ENCODE data around the gene PLEKHA6. TPM values are rescaled to one million over a fixed set of nuclear protein-coding genes. Genes with fewer than 3 reads are reported as not detected.

PLEKHA6 gene
- total RNA-seq, 2 experiments from 2014 or later = 0.23 to 0.25 TPM

DNA sequence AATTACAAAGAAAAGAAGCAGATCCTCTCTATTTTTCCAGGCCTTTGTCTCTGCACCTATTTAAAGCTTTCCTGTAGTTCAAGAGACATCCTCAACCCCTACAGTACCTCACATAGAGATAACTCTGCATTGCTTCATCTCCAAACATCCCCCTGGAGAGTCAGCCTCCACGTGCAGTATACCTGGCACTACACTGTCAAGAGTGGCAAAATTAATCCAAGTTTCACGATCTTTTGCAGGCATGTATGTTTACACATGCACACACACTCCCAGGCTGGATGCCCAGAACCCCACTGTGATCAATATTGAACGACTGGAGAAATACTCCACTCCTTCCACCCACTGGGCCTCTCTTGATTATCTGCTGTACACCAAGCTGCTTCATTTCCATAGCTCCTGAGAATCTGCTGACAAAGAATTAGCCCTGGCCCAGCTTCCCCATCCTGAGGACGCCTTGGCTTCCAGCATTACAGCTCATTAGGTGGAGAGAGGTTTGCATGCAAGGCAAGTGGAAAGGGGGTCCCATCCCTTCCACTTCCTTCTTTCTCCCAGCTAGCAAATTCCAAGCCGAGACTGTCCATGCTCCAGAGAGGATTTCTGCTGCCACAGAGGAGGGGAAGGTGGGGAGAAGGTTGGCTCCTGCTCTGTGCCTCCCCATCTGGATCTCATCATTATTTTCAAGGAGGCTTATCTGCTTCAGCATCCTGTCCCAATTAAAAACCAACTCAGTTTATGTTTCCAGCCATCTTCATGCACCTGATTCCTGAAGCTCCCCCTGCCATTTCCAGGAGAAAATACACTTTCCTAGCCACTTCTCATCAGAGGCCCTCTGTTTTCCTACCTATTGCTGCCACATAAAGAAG, 79.4 kb downstream of the PLEKHA6 start:
- CTCF ChIA-PET = interaction anchor here (0.6 kb wide), 1 partner anchor 119 kb away, joined by 4 read pairs; no protein-coding TSS in a partner anchor
- POLR2A ChIA-PET = no interaction called here

DNA sequence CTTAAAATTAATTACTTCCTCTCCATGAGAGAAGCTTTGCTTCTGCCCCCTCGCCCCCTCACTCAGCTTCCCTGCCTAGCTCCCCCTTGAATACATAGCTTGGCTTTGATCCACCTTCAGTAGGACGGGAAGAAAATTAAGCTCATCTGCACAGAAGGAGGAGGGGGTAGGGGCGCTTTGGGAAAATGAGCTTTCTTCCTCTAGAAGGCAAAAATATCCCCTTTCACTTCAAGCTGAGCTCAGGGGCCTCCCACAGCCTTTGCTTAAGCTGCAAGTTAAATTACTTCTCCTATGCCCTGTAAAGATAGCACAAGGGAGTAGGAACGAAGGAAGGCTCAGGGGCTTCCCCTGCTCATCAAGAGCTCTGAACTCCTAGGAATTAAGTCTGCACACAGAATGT, 80.8 kb downstream of the PLEKHA6 start:
- POLR2A ChIA-PET = no interaction called here
- CTCF ChIA-PET = no interaction called here

DNA sequence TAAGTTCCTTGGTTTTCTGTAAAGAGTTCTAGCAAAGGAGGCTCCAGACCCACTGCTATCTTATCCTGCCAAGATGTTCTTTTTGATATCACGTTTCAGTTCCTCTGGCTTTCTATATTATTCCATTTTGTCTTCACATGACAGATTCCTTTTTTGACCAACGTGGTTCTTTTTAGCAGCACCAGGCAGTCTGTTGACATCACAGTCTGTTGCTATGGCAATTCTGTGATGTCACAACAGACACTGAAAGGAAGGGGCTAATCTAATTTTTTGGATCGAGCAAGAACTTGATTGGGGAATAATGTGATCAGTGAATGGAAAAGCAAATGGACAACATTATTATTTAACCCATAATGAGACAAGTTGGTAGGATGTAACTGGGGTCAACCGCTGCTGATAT, 81.5 kb downstream of the PLEKHA6 start:
- ChIA-PET POLR2A (no interaction called here), CTCF (no interaction called here)

DNA sequence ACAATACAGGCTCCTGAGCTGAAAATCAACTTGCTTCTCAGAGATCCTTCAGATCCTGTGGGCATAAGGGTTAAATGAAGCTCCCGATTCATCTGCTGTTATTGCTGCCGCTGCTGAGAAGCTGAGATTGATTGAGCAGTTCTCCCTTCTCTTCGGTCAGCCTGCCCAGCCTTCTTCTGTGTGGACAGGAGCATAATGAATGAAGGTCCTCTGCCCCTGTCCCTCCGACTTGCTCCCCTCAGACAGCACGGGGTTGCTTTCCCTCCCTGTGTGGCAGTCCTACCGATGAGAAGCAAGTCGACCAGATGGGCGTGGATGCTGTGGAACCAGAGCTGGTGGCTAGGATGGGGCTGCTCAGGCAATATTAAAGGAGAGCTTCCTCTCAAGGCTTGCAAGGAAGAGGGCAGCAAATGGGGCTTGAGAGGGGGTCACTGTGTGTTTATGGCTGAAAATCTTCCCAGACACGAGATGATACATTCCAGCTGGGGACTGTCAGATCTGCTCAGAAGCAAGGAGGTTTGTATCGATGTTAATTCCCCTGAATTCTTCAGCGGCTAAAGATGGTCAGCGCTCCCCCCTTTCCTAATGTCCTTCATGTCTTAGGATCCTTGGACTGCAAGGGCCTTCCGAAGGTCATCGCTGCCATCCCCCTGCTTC, 82.0 kb downstream of the PLEKHA6 start:
- CTCF ChIA-PET = no interaction called here

DNA sequence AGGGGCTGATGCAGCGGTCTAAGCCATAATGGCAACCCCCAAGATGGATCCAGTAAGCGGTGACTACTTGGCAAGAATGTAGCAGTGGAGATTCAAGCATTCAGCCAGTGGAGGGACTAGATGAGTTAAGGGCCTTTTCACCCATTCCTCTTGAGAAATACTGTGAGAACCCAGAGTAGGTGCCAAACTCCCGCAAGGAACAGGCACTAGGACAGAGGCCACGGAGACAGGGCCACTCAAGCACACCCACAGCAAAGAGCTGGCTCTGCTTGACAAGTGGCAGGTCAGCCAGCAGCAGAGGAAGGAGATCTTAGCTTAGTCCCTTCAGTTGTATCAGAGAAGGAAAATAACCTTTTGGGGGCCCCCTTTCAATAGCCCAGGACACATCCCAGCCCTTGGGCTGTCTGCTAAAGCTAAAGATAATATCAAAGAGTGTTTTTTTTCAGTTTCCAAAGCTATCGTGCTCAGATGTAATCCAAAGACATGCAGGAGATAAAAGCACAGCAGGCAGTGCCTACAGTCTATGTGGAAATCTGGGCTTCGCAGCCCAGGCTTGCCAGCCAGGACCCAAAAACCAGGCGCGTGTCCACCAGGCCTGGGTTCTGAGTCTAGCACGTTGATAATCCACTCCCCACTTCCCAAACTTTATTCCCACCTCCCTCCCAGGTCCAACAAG, 83.9 kb downstream of the PLEKHA6 start:
- ChIA-PET POLR2A (no interaction called here), CTCF (no interaction called here)

More for the DNA sequence above, 82.0 kb downstream of the PLEKHA6 start:
- POLR2A ChIA-PET = no interaction called here

DNA sequence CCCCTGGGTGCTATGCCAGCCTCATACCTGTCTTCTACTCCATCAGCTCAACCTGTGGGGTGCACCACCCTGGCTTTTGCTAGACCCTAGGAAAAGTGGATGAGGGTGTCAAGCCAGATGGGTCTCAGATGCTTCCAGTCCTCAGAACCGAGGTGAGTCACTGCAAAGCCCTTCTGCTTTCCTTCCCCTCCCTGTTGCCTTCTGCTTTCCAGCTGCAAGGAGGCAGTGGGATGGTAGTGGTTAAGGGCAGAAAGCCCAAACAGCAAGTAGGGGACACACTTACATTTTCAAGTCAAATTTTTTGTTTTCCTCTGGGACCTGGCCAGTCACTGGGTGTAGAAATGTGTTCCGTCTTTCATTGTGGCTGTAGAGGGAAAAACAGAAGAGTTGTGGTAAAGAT, 85.3 kb downstream of the PLEKHA6 start:
- ChIA-PET POLR2A (no interaction called here), CTCF (no interaction called here)

DNA sequence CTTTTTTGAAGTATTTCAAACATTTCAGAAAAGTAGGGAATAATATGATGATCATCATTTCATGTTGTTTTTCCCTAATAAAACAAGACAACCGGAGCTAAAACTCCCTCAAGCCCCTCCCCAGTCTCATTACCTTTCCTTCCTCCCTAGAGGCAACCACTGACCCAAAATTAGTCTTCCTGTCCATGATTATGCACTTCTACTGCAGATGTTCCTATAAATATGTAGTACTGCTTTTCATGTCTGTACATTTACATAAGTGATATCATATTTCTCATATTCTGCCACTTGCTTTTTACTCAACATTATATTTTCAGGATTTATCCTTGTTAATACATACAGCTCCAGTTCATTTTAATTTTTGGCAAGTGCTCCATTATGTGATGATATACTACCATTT, 87.2 kb downstream of the PLEKHA6 start:
- ChIA-PET CTCF (interaction anchor here (0.7 kb wide), 1 partner anchor 90 kb away, joined by 3 read pairs; no protein-coding TSS in a partner anchor), POLR2A (no interaction called here)

DNA sequence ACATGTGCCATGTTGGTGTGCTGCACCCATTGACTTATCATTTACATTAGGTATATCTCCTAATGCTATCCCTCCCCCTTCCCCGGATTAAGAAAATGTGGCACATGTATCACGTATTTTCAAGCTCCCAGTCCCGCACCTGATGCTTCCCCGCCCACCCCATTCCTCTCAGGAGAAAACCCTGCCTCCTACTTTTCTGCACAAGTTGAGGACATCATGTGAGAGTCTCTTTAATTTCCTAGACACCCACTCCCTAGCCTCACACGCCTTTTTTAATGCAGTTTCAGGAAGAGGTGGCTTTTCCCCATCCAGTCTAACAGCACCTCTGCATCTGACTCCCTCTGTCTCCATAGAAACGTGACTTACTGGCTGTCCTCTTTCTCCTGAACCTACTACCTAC, 87.8 kb downstream of the PLEKHA6 start:
- POLR2A ChIA-PET = no interaction called here

DNA sequence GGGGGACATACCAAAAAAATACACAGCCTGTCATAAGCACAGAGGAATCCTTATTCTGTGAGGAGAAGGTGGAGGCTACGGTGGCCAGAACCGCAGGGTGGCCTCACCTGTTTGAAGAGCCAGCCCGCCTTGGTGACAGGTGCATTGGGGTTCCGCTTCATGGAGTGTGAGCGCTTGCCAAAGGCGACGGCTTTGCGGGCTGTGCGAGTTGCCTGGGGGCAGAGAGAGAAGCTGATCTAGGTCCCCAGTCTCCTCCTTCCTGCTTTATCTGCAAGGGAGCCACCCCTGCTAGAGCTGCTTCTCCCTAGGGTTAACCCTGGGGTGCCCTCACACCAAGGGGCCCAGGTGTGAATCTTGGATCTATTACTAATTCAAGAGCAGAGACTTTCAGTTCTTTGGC, 91.6 kb downstream of the PLEKHA6 start:
- POLR2A ChIA-PET = no interaction called here
- CTCF ChIA-PET = interaction anchor here (0.6 kb wide), 1 partner anchor 10 kb away, joined by 3 read pairs; no protein-coding TSS in a partner anchor

More for the DNA sequence above, 87.8 kb downstream of the PLEKHA6 start:
- CTCF ChIA-PET = no interaction called here

DNA sequence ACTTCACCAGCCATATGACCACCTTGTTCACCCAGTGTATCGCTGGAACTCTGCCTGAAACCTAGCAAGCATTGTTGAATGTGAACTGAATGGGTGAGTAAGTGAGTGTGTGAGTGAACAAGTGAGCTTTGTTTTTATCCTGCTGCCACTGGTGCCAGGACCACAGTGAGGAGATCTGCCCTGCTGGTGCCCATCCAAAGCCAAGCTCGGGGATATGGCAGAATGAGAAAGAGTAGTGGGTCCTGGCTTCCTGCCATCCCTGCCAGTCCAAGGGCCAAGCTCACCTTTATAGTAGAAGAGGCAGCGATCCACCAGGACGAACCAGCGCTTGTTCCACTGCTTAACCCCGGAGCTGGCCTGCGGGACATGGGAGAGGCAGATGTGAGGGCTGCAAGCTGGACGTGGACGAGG, 92.5 kb downstream of the PLEKHA6 start:
- POLR2A ChIA-PET = no interaction called here

DNA sequence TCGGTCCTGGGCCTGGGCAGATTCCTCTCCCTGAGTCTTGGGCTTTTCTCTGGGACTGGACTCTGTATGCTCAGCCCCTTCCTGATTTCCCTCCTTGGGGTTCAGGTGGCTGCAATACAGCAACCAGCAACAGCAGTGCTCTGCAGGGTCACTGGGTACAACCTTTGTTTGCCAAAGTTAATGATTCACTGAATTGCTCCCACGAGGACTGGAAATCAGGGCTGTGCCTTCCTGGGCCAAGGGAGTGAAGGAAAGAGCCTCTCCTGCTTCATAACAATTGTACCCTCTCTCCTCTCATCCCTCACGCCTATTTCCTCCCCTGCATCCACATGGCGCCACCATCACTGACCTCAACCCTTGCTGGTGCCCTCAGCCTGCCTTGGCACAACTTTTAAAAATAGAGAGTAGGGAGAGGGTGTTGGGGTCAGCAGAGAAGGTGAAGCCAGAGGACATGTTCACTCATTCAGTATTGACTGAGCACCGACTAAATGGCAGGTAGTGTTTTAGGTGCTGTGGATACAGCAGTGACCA, 93.2 kb downstream of the PLEKHA6 start:
- CTCF ChIA-PET = interaction anchor here (0.7 to 1.2 kb wide), 2 partner anchors 8 to 9 kb away, joined by 3 read pairs; no protein-coding TSS in a partner anchor
- POLR2A ChIA-PET = no interaction called here

More for the DNA sequence above, 92.5 kb downstream of the PLEKHA6 start:
- CTCF ChIA-PET = interaction anchor here (0.7 to 1.2 kb wide), 2 partner anchors 8 to 10 kb away, joined by 3 read pairs; no protein-coding TSS in a partner anchor

DNA sequence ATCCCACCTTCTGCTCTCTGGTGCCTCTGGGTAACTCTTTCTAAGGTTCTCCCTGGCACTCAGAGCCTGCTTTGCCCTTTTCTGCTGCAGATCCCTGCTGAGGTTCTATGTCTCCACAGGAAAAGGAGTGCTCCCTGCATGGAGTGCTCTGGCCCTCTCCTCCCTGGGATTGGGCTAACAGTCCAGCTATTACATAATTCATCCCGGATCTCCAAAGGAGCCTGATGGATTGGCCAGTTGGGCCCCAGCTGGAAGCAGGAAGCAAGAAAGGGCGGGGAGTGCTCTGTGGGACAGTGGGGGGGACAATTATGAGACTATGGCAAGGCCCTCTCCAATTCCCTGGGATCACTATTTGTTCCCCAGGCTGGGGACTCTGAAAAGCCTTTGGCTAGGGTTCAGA, 94.1 kb downstream of the PLEKHA6 start:
- CTCF ChIA-PET = interaction anchor here (0.6 kb wide), 1 partner anchor 993 kb away, joined by 5 read pairs; no protein-coding TSS in a partner anchor
- POLR2A ChIA-PET = no interaction called here

DNA sequence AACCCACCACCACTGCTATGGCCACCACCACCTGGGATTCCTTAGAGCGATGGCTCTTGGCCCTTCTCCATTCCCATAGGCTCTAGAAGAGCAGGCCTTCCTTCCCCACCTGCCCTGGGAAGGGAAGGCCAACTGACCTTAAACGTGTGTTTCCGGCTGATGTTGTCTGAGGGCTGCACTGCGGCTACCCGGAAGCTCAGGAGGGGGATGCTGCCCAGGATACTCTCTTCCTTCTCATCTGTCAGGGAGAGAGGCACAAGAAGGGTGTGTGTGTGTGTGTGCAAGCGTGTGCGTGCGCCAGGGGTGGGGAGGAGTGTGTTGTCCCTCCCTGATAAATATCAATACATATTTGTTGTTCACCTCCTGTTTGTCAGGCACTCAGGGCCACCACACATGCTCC, 94.9 kb downstream of the PLEKHA6 start:
- CTCF ChIA-PET = no interaction called here
- POLR2A ChIA-PET = no interaction called here

DNA sequence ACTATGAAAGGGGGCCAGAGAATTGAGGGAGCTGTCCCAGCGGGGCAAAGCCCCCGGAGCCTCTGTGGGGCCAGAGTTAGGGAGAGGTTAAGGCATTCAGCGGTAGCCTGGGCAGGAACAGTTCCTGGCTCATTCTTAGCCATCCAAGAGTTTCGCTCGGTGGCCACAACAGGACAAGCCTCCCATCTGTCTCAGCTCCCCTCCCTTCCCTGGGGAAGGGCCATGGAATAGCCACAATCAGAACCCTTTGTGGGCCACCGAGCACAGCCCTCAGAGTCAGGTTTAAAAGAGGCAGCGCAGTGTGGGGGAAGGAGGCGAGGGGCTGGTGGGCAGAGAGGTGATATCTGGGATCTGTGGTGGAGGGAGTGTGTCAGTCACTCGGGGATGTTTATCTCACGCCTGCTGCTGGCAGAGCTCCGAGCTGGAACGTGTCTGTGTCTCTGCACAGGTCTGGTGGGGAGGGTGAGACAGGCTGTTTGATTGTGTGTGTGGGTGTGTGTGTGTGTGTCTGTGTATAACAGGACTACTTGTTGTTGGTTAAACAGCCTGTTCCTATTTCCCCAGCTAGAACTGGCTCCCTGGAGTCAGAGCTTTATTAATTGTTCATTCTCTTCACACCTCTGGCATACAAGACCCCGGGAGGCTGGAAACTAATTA, 96.3 kb downstream of the PLEKHA6 start:
- ChIA-PET POLR2A (no interaction called here), CTCF (no interaction called here)

DNA sequence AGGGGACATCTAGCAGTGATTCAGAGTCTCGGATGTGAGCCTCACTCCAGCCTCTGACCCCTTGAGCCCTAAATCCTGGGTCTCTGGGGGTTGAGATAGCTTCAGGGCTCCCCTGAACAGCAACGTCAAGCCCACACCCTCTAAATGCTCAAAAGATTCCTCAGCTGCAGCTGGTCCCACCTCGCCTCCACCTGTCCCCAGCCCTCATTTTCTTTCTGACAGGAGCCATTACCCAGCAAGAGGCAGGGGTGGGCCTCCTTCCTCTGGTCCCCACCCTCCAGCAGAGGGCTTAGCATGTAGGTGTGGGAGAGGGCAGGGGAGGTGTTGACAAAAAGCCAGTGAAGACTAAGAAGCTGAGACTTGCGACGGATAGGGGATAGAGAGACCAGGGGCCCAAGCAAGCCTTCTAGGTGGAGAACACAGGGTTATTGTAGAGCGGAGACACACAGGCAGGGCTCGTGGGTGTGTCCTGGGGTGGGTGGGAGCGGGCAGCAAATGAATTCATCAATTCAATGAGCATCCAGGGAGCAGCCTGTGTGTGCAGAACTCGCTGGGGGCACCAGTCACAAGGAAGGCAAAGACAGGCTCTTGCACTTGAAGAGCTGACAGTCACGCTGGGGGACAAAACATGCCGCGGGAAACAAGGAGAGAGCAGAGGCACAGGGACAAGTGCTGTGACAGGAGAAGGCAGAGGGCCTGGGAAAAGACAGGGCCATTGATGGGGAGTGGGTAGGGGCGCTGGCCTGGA, 97.0 kb downstream of the PLEKHA6 start:
- ChIA-PET POLR2A (no interaction called here), CTCF (no interaction called here)

DNA sequence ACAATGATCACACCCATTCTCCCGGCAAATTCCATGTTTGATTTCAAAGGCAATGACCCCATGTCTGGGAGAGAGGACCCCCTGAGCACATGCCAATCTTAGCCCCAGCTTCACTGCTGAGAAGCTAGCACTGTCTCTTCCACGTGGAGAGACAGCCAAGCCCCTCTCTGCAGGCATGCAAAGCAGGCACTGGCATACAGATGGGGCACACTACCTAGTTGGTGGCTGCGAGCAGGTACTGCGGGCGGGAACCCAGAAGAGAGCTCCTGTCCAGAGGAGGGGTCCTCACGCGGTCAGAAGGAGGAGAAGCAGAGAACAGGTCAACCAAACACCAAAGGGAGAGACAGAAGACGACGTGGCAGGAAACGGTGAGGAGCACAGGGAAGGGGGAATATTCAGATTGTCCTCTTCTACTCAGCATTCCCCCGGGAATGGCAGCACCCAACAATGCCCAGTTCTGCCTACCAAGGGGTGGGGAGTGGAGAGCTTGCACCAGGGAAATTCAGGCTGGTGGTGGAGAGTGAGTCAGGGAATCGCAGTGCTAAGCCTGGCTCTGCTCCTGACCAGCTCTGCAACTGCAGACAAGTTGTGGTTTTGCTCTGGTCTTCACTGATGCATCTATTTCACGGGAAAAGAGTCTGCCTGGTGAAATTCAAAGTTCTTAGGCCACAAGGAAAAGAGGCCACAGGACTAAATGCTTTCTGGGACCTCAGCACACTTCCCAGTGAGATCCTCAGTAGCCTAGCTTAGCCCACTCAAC, 97.8 kb downstream of the PLEKHA6 start:
- ChIA-PET CTCF (interaction anchor here (1.4 kb wide), 1 partner anchor 102 kb away, joined by 3 read pairs; no protein-coding TSS in a partner anchor), POLR2A (no interaction called here)

DNA sequence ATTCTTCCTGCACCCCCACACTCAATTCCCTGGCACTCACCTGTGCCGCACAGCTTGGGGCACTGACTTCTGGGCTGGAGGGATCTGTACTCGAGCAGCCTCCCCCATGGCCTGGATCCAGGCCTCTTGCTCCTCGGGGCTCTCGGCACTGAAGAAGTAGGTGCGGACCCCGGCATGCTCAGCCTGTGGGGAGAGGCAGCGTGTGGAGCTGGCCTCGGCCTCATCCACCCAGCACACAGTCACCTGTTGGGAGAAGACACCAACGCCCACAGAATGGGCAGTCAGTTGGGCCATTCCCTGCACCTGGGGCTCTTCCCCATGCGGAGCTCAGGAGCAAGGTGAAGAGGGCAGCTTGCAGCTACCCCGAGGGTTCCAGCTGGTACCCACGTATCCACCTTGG, 98.5 kb downstream of the PLEKHA6 start:
- POLR2A ChIA-PET = no interaction called here
- CTCF ChIA-PET = interaction anchor here (1.0 to 1.4 kb wide), 2 partner anchors 64 to 103 kb away, joined by 3 to 4 read pairs; no protein-coding TSS in a partner anchor

DNA sequence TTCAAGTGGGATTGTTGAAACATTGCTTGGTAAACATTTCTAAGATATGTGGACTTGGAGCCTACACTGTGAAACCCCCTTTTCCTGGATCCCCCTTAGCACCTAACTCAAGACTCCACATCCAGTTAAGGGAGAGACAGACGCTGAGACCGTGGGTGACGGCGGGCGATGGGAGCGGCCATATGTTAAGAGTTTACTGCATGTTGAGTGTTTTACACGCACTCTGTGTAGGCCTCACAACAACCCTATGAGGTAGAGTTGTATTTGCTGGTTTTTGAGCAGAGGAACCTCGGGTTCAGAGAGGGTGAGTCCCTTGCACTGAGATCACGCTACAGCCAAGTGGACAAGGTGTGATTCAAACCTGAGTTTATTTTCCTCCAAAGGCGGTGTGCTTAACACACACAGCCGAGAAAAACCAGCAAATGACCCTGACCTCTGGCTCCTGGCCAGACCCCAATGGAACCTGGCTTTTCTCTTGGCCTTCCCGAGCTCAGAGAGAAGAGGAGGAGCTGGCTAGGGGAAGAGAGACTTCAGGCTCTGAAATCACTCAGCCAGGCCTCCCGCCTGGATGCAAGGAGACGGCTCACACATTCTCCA, 99.0 kb downstream of the PLEKHA6 start:
- ChIA-PET CTCF (interaction anchor here (1.0 to 1.4 kb wide), 3 partner anchors 64 to 103 kb away, joined by 3 to 4 read pairs (median 4); no protein-coding TSS in a partner anchor), POLR2A (no interaction called here)

Measured in activated CD8-positive, alpha-beta memory T cell treated with anti-CD3 and anti-CD28 coated beads for 36 hours (primary cell).